Skeletal muscle satellite cell (primary cell): ENCODE results near the gene TTC28.

ENCODE experiments used
- H3K27me3 ChIP-seq: 2 replicates; pipeline ENCODE4 v1.7.0; 2013; ENCODE audit warnings: low read length; ENCODE audit not compliant: control insufficient read depth, insufficient read depth
- H3K36me3 ChIP-seq: 2 replicates; pipeline ENCODE4 v1.7.0; 2013; ENCODE audit warnings: mild to moderate bottlenecking, control low read depth, low read length; ENCODE audit not compliant: insufficient read depth
- H3K4me1 ChIP-seq: 2 replicates; pipeline ENCODE4 v1.7.0; 2013; ENCODE audit warnings: low read length; ENCODE audit not compliant: control insufficient read depth, insufficient read depth
- H3K4me2 ChIP-seq: 2 replicates; pipeline ENCODE4 v1.7.0; 2013; ENCODE audit warnings: mild to moderate bottlenecking, low read length
- H3K4me3 ChIP-seq: 2 replicates; pipeline ENCODE4 v1.7.0; 2013; ENCODE audit warnings: low read length
- H3K9ac ChIP-seq: 2 replicates; pipeline ENCODE4 v1.7.0; 2013; ENCODE audit warnings: mild to moderate bottlenecking, low read depth, low read length, moderate library complexity
- H3K9me3 ChIP-seq: replicated peaks from 2 replicates; pipeline ENCODE4 v1.7.0; 2013; ENCODE audit warnings: mild to moderate bottlenecking, control low read depth, low read length

The TTC28 gene

DNA sequence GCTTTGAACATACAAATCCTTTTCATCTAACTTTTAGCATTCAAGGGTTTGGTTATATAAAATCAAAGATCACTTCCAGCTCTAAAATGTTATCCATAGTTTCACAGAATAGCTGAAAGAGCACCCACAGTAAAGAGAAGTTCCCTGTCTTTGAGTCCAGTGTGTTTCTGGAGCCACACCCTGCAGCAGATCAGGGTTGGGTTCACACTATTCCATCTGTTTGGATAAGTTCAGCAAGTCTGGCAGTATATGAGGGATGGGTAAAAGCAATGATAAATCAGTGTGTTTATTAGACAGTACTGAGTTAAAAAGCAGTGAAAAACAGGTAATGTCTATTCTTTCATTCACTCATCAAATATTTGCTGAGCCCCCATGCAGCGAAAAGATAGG, 624.8 kb downstream of the TTC28 start:
- peaks cover 7% of the 10 kb centered on the region for H3K4me1 ChIP-seq
- H3K27me3 ChIP-seq: no peaks in the 10 kb centered on the region
- H3K9me3 ChIP-seq: no peaks in the 10 kb centered on the region
- no peak overlapping the region for H3K9ac ChIP-seq
- H3K4me2 ChIP-seq: no peak overlapping the region
- no peak overlapping the region for H3K4me3 ChIP-seq
- no peaks in the 10 kb centered on the region for H3K36me3 ChIP-seq

GRCh38 chr22:28053896-28054818, 625.5 kb downstream of the TTC28 start:
- no peak overlapping the region for H3K9ac ChIP-seq
- no peak overlapping the region for H3K4me2 ChIP-seq
- no peaks in the 10 kb centered on the region for H3K27me3 ChIP-seq
- H3K9me3 ChIP-seq: no peaks in the 10 kb centered on the region
- H3K4me1 ChIP-seq: peaks cover 7% of the 10 kb centered on the region
- no peaks in the 10 kb centered on the region for H3K36me3 ChIP-seq
- no peak overlapping the region for H3K4me3 ChIP-seq

DNA sequence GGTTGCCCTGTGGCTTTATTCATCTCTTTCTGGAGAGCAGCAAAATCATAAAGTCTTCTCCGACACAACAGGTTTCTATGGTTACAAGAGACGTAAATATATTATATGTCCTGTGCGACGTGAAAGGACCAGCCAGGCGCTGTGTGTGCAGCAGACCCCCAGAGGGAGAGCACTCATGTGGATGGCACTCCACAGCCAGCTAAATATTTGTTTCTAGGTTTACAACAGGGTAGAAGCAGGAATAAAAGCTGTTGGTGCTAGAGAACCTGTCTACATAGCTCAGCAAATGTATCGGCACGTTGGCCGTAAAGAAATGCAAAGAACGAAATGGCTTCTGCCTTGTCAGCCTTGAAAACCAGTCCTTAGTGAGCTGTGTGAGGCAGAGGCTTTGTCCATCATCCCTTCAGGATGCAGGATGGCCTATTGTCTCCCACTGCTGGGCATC, 626.8 kb downstream of the TTC28 start:
- no peak overlapping the region for H3K4me3 ChIP-seq
- H3K4me2 ChIP-seq: no peak overlapping the region
- no peaks in the 10 kb centered on the region for H3K27me3 ChIP-seq
- no peaks in the 10 kb centered on the region for H3K9me3 ChIP-seq
- peaks cover 7% of the 10 kb centered on the region for H3K4me1 ChIP-seq
- H3K36me3 ChIP-seq: no peaks in the 10 kb centered on the region
- H3K9ac ChIP-seq: no peak overlapping the region

DNA sequence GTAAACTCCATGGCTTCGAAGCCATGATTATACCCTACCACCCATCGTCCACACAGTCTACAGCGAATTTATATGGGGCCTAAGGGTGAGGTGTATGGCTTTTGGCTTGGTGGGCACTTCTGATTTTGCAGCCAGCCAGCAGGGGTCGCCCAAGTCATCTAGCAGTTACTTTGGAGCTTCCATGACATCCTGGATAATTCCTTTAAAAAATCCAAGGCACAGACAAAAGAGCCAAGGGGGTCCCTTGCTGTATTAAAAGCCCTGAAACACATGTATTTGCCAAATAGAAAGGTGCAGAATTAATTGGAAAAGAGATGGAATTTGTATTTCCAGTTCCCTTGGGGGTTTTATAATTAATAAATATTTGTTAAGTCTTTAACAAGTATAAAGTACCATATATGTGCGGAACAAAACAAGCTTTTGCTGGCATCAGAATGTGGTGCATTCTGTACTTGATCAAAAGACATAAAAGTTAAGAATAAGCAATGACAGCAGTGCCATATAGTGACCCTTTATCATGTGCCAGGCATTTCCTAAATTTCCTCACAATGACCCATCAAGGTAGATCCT, 627.8 kb downstream of the TTC28 start:
- H3K9me3 ChIP-seq: no peaks in the 10 kb centered on the region
- peaks cover 7% of the 10 kb centered on the region for H3K4me1 ChIP-seq
- no peaks in the 10 kb centered on the region for H3K27me3 ChIP-seq
- no peak overlapping the region for H3K4me3 ChIP-seq
- no peaks in the 10 kb centered on the region for H3K36me3 ChIP-seq
- no peak overlapping the region for H3K4me2 ChIP-seq
- no peak overlapping the region for H3K9ac ChIP-seq

- no peak overlapping the region for H3K9ac ChIP-seq
- H3K4me3 ChIP-seq: no peak overlapping the region
- no peaks in the 10 kb centered on the region for H3K9me3 ChIP-seq
- H3K36me3 ChIP-seq: no peaks in the 10 kb centered on the region
- no peak overlapping the region for H3K4me2 ChIP-seq
- peaks cover 7% of the 10 kb centered on the region for H3K4me1 ChIP-seq
- no peaks in the 10 kb centered on the region for H3K27me3 ChIP-seq
These were observed 628.4 kb downstream of the TTC28 start for GRCh38 chr22:28051091-28051786.

DNA sequence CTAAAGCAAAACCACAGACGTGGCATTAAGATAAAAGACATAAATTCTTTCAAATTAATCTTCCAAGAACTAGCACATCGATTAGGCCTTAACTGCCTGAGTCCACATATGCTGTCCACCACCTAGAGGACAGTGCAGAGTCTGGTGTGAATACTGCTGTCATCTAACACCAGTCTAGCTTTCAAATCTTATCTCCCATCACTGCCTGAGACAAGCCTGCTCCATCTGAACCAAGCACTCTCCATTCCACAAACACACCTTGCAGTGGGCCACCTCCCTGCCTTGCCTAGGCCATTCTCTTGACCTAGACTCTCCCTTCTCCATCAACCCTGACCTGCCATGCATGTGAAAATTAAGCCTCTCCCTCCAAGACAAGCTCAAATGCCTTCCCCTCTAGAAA, 631.1 kb downstream of the TTC28 start:
- no peaks in the 10 kb centered on the region for H3K27me3 ChIP-seq
- H3K4me1 ChIP-seq: no peaks in the 10 kb centered on the region
- H3K36me3 ChIP-seq: no peaks in the 10 kb centered on the region
- no peak overlapping the region for H3K4me2 ChIP-seq
- H3K9me3 ChIP-seq: no peaks in the 10 kb centered on the region
- H3K9ac ChIP-seq: no peak overlapping the region
- no peak overlapping the region for H3K4me3 ChIP-seq

DNA sequence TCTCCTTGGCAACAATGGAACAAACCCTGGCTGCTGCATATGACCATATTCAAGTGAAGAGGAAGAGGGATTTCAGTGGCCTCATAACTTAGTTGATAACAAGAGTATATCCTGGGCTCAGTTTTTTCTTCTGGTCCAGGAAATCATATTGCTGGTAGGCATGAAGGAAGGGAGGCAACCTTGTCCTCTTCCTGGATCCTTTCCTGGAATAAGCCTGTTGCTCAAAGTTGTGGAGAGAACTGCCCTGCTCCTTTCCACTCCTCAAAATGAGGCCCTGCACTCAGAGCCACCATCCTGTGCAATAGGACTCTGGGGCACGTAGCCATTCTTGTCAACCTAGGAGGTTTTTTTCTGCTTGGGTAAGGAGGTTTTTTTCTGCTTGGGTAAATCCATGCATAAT, 631.9 kb downstream of the TTC28 start:
- H3K4me2 ChIP-seq: no peak overlapping the region
- H3K27me3 ChIP-seq: no peaks in the 10 kb centered on the region
- no peak overlapping the region for H3K4me3 ChIP-seq
- no peaks in the 10 kb centered on the region for H3K9me3 ChIP-seq
- no peaks in the 10 kb centered on the region for H3K36me3 ChIP-seq
- no peaks in the 10 kb centered on the region for H3K4me1 ChIP-seq
- no peak overlapping the region for H3K9ac ChIP-seq

GRCh38 chr22:28046100-28046499, 633.5 kb downstream of the TTC28 start:
- no peaks in the 10 kb centered on the region for H3K9me3 ChIP-seq
- H3K27me3 ChIP-seq: no peaks in the 10 kb centered on the region
- no peak overlapping the region for H3K9ac ChIP-seq
- no peaks in the 10 kb centered on the region for H3K36me3 ChIP-seq
- H3K4me2 ChIP-seq: no peak overlapping the region
- no peak overlapping the region for H3K4me3 ChIP-seq
- no peaks in the 10 kb centered on the region for H3K4me1 ChIP-seq

- H3K36me3 ChIP-seq: no peaks in the 10 kb centered on the region
- H3K27me3 ChIP-seq: no peaks in the 10 kb centered on the region
- H3K9me3 ChIP-seq: no peaks in the 10 kb centered on the region
- no peak overlapping the region for H3K9ac ChIP-seq
- H3K4me2 ChIP-seq: no peak overlapping the region
- H3K4me3 ChIP-seq: no peak overlapping the region
- H3K4me1 ChIP-seq: no peaks in the 10 kb centered on the region
These were observed 635.0 kb downstream of the TTC28 start for GRCh38 chr22:28044546-28045173.

DNA sequence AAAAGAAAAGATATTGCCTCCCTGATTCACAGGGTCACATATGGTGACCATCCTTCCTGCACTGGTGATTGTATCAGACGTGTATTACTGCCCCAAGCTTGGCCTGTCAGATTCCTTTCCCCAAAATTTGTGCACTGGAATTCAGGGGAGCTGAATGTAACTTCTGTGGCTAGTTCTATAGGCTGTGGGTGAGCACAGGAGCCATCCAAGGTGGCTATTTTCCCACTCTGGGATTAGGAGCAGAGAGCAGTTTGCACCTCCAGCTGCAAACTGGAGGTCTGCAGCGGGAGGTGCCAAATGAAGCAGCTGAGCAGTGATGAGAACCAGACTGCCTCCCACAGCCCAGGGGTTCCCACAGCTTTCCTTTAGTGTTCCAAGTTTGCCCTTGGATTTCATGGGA, 636.4 kb downstream of the TTC28 start:
- no peaks in the 10 kb centered on the region for H3K27me3 ChIP-seq

GRCh38 chr22:28034760-28035401, 644.8 kb downstream of the TTC28 start:
- Histone ChIP-seq H3K4me3 (no peak overlapping the region), H3K9me3 (no peaks in the 10 kb centered on the region), H3K4me1 (peaks cover 12% of the 10 kb centered on the region), H3K36me3 (no peaks in the 10 kb centered on the region), H3K9ac (no peak overlapping the region), H3K27me3 (no peaks in the 10 kb centered on the region), H3K4me2 (no peak overlapping the region)

More for the DNA sequence above, 636.4 kb downstream of the TTC28 start:
- Histone ChIP-seq H3K4me3 (no peak overlapping the region), H3K9me3 (no peaks in the 10 kb centered on the region), H3K4me2 (no peak overlapping the region), H3K4me1 (no peaks in the 10 kb centered on the region), H3K36me3 (no peaks in the 10 kb centered on the region), H3K9ac (no peak overlapping the region)
